NK-92 (cell line): ENCODE data around the gene CENATAC.
"Not testable (repeated sequence)": the region's sequence is repeated elsewhere in the genome, so short reads cannot be mapped to it uniquely, and the experiment has no call there.

Experiments used
- DNase-seq: peaks from one replicate; lab custom pipeline; 2025; ENCODE audit not compliant: unreplicated experiment; lab: John Stamatoyannopoulos, UW

The CENATAC gene

DNA sequence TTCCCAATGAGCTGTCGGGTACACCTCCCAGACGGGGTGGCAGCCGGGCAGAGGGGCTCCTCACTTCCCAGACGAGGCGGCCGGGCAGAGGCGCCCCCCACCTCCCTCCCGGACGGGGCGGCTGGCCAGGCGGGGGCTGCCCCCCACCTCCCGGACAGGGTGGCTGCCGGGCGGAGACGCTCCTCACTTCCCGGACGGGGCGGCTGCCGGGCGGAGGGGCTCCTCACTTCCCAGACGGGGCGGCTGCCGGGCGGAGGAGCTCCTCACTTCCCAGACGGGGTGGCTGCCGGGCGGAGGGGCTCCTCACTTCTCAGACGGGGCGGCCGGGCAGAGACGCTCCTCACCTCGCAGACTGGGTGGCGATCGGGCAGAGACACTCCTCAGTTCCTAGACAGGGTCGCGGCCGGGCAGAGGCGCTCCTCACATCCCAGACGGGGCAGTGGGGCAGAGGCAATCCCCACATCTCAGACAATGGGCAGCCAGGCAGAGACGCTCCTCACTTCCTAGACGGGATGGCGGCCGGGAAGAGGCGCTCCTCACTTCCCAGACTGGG lies 6.4 kb upstream of the CENATAC start:
- DNase-seq = not testable (repeated sequence)

DNA sequence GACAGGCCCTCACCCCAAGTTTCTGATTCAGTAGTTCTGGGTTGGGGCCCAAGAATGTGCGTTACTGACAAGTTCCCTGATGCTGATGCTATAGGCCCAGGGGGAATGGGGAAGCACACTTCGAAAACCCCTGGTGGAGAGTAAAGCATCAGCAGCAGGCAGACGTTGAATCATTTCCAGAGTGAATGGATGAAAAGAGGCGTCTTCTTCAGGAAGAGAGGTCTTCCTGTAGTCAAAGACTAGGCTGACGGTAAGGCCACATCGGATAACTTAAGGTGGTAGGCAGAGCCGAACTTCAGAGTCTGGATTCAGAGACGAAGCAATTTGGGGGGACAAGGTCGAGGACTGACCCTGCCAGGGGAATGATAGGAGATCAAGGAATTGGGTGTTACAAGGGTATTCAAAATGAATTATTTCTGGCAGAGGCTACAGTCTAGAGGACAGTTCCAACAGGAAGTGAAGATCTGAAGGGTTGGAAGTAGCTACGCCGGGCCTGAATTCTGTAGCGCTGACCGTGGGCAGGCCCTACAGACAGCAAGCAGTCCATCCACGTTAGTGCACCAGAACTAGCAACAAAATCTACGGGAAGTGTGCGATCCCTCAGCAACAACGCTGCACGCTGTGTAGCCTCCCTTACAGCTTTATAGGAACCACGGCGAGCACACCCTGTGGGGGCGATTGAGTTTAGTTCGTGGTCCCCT lies 862 bp upstream of the CENATAC start:
- DNase-seq = no peak

DNA sequence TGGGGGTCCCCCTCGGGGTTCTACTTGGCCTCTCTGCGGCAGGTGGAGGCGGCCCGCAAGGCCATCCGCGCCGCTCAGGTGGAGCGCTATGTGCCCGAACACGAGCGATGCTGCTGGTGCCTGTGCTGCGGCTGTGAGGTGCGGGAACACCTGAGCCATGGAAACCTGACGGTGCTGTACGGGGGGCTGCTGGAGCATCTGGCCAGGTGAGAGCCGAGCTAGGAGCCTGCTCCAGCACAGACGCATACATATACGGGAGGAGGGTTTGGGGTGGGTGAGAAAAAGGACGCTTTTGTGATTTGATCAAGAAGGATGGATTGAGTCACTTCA lies 415 bp downstream of the CENATAC start:
- DNase-seq = no peak

DNA sequence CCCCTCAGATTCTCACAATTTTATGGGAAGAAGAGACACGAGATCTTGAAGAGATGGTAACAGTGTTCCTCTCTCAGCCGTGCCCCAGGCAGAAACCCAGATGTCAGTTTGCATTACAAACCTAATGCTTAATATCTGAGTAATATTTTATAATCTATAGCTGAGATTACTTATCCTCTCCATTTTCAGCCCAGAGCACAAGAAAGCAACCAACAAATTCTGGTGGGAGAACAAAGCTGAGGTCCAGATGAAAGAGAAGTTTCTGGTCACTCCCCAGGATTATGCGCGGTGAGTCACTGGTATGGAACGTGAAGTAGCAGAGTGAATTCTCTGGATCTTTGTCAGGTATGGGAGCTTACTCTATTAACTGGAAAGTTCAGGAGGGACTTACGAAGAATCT lies 884 bp downstream of the CENATAC start:
- no peak for DNase-seq

DNA sequence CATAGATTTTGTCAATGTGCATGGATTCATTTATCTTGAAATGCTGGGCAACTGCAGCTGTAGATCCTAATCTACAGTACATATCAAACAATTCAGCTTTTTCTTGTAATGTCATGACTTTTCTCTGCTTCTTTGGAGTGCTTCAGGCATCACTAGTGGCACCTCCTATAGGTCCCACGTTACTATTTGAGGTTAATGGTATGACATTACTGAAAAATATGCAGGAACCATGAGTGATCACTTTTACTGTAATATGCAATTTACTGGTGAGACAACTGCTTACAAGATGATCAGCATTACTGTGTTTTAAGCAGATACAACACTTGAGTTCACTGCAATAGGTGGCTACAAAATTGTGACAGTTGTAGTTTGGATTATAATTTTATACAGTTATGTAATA lies 3.0 kb downstream of the CENATAC start:
- no peak for DNase-seq

DNA sequence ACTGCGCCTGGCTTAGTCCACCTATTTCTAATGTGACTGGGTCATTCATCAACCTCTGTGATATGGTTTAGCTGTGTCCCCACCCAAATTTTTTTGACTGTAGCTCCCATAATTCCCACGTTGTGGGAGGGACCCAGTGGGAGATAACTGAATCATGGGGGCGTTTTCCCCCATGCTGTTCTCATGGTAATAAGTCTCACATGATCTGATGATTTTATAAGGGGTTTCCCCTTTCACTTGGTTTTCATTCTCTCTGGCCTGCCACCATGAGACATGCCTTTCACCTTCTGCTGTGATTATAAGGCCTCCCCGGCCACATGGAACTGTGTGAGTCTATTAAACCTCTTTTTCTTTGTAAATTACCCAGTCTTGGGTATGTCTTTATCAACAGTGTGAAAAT lies 8.7 kb downstream of the CENATAC start:
- DNase-seq = no peak

DNA sequence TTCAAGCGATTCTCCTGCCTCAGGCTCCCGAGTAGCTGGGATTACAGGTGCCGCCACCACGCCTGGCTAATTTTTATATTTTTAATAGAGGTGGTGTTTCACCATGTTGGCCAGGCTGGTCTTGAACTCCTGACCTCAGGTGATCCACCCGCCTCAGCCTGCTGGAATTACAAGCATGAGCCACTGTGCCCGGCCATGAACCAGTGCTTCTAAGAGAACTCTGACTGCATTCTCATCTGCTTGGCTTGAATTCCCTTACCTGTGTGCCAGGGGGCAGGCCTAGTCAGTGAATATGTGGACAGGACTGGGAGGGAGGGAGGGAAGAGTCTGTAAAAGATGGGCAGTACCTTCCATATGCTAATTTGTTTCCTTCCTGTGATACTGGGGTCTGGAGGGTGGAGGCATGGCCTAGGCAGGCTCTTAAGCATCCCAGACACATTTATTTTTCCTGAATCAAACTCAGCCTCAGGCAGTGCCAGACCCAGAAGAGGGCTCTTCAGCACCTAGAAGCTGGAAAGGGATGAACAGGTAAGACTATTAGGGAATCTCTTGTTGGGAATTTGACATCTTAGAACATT lies 13.6 kb downstream of the CENATAC start:
- no peak for DNase-seq

DNA sequence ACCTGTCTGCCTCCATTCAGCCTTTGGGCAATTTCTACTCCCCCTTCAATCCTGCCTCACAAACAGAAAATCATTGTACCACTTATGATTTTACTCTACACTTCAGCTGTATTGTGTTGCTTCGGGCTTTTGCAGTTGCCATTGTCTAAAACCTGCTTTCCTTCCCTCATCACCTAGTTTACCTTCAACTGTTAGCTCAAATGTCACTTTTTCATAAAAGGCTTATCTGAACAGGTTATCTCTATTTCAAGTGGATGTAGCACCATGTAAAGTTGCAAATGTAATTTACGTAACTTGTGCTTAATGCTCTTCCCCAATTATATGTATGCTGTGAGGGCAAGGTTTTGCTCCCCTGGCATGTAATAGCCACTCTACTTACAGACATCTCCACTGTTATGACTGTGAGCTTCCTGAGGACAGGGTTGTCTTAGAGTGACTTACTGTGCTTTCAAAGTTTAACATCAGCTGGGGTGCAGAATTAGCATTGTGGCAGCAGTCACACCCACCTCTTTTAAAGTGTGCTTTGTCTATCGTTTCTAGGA lies 14.8 kb downstream of the CENATAC start:
- no peak for DNase-seq

DNA sequence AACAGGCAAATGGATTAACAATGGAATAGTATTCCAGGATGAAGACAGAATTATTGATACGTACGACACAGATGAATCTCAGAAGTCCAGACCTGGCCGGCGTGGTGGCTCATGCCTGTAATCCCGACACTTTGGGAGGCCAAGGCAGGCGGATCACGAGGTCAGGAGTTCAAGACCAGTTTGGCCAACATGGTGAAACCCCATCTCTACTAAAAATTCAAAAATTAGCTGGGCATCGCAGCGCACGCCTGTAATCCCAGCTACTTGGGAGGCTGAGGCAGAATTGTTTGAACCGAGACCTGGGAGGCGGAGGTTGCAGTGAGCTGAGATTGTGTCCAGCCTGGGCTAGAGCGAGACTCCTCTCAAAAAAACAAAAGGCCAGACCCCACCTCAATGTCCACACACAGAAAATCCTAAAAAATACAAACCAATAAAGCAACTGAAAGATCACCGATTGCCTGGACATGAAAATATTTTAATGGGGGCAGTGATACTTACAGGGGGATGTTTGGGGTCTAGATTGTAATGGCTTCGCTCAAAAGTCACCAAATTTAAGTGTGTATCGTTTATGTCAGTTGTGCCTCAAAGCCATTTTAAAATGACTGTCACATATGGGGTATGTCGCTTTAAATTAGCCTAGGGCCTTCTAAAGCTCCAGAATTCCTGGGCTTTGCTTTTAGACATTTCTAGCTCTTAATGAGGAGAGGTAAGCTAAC lies 16.4 kb downstream of the CENATAC start:
- DNase-seq = no peak

DNA sequence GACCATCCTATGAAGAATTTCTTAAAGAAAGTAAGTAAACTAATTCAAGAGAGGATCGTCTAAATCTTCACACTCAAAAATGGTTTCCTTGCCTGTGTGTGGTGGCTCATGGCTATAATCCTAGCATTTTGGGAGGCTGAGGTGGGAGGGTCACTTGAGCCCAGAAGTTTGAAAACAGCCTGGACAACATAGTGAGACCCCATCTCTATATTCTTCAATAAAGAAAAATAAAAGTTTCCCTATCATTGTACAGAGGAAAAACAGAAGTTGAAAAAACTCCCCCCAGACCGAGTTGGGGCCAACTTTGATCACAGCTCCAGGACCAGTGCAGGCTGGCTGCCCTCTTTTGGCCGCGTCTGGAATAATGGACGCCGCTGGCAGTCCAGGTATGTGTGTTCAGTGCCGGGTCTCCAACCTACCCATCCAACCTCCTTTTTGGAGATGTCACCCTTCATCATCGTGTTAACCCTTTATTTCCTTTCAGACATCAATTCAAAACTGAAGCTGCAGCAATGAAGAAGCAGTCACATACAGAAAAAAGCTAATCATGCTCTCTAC lies 17.2 kb downstream of the CENATAC start:
- DNase-seq = no peak

DNA sequence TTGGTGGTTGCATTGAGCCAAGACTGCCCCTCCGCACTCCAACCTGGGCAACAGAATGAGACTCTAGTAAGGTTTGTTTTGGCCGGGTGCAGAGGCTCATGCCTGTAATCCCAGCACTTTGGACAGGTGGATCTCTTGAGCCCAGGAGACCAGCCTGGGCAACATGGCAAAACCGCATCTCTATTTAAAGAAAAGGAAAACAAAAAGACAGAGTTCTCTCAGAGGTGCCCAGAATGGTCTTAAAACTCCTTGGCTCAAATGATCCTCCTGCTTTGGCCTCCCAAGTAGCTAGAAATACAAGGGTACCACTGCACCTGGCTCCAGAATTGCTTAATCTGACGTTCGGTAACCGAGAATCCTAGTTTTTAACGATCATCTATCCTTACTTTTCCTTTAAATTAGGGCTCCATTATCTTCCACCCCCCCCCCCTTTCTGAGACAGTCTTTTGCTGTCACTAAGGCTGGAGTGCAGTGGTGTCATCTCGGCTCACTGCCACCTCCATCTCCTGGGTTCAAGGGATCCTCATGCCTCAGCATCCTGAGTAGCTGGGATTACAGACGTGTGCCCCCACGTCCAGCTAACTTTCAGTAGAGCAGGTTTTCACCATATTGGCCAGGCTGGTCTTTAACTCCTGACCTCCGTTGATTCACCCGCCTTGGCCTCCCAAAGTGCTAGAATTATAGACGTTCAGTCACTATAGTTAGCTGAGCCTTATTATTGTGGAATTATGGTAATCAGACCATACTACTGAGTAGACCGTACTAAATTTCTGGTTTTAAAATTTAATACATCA lies 18.5 kb downstream of the CENATAC start:
- DNase-seq = no peak

DNA sequence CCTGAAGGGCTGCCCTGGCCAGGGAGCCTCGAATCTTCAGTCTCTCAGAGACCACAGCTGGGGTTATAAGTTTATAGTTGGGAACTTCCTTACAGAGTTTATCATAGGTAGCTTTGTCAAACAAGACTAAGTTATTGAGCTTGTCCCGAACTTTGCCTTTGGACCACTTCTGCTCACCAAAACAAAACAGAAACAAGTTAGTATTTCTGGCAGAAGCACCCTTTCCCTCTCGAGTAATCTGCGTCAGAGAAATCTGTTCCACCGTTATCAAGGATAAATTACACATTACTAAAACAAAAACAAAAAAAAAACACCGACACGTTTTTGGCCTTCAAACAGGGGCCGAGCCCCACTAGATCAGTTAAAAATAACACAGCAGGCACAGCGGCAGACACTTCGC lies 19.4 kb downstream of the CENATAC start:
- DNase-seq = not testable (repeated sequence)

DNA sequence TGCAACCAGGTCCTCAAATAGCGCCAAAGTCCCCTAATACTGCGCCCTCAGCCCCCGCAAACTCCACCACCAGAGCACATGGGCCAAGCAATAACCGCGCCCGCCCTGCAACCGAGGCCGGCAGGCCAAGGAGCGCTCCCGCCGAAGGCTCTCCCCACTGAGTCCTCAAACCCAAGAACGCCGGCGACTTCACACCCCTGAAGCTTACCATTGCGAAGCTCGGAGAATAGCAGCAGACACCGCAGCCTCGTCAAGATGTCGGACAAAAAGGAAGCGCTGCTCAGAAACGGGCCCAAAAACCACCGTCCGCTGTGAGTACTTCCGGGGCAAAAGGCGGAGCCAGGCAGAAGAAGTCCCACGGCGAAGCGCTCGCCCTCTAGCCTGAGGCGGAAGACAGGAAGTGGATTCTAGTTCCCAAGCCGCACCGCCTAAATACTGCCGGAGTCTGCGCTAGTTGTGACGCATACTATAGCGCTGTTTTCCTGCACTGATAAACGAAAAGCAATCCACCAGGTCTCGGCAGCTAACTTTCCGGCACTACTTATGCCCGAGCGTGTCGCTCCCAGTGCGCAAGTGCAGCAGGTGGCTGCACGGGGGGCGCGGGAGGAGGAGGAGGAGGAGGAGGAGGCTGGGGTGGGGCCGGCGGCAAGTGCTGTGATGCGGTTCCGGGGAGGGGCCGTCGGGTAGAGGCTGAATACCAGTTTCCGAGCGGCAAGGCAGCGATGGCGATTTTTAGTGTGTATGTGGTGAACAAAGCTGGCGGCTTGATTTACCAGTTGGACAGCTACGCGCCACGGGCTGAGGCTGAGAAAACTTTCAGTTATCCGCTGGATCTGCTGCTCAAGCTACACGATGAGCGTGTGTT lies 20.4 kb downstream of the CENATAC start, which contains the start of the genes RPS25 and TRAPPC4:
TSS of gene RPS25 (minus strand) at position 270 of the 865 bp plus-strand sequence. CDS start at position 211, 59 bp downstream.
TSS of gene TRAPPC4 (plus strand) at position 693 of the 865 bp plus-strand sequence. CDS start at position 723, 30 bp downstream.
- DNase-seq = peak; percentile 88

DNA sequence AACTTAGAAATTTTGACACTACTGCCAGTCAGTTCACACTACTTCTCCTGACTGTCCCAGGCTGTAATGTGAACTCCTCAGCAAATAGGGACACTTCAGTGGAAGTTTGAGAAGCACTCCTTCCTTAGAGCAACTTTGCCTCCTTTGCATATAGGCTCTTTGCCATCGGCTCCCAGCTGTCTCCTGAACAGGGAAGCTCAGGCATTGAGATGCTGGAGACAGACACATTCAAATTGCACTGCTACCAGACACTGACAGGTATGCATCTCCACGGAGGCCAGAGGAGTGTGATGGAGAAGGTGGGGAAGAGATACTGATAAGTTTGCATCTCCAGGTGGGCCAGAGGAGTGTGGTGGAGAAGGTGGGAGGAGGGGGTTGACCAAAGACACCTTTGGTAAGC lies 22.1 kb downstream of the CENATAC start:
- no peak for DNase-seq

DNA sequence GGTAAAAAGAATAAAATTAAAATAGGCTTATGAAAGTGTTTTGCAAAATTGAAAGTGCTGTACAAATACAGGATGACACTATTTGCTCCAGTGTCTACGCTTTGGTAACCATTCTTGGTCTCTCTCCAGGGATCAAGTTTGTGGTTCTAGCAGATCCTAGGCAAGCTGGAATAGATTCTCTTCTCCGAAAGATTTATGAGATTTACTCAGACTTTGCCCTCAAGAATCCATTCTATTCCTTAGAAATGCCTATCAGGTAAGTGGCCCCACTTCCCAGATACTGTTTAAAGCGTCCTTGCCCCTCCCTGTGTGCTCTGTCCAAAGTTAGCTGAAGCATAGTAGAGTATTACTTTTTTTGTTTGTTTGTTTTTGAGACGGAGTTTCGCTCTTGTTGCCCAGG lies 23.7 kb downstream of the CENATAC start:
- DNase-seq = no peak

DNA sequence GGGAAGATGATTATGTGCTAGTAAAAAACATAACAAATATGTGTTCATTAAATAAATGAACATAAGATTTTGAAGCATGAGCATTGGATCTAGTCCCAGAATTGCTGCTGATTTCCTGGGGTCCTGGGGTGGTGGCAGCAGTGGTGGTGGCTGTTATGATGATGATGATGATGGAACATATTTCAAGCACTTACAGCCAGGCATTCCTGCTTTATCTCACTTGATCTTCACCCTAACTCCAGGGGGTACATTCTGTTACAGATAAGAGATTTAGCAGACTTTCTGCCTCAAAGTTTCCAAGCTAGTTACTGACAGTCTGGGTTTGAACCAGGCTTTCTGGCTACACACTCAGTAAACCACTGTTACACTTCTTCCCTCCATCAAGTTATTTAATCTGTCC lies 25.8 kb downstream of the CENATAC start:
- DNase-seq = no peak

DNA sequence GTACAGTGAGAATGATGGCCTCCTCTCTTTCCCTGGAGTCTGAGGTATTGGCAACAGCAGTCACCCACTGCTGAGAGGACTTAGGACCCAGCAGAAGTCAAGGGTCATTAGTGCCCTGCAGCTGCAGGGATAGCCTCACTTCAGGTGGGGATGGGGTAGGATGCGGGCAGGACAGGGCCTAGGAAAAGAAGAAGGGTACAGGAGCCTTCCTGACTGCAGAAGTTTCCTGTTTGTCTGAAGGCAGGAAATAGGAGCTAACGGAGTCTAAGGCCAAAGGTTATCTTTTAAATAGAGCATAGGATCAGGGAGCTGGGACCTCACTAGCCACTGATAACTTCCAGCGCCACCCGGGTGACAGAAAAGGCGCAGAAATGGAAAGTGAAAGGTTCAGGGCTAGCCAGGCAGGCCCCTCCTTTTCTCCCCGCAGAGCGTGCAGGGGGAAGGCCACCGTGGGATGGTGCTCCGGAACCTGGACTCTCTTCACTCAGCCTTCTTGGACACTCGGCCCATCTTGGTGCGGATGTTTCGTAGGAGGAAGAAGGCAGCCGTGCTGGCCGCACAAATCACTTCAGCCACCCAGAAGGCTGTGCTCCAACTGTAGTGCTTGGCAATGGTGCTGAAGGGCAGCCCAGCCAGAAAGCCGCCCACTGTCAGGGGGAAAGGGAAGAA lies 26.6 kb downstream of the CENATAC start:
- DNase-seq = no peak

DNA sequence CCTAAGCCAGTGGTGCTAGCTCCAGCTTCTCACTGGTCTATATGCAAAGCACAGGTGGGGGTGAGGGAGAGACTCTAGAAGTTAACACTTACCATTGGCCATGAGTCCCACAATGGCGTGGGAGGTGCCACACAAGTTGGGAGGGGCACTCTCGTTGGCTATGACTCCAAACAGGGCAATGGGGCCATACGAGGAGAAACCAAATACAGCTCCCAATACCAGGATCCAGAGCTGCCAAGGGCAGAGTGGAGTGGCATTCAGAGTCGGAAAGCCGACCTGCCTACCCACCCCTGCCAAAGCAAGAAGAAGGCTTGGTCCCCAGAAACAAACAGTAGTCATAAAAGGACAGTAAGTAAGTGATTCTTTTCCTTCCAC lies 27.1 kb downstream of the CENATAC start:
- DNase-seq = no peak

DNA sequence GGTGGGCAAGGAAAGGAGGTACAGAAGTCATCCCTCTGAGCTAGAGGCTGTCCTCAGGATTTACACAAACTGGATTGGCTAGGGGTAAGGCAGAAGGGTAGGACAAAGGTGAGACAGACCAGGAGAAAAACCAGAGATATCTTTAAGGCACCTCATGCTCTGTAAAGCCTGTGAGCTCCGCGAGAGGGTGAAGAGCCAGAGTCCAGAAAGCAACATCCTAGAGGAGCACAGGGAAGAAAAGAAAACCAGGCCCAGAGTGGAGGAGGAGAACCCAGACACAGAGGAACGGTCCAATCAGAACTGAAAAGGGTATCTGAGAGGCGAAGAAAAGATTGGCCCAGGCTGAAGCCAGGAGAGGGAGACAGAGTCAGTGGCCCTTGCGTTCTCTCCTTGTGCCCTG lies 27.6 kb downstream of the CENATAC start:
- DNase-seq = no peak
